HEK293 (cell line): ENCODE results near the gene ICAM5.

Experiments used
- EGR2 ChIP-seq: fragments of 450-650 bp; formaldehyde crosslinking; IDR thresholded peaks from 2 replicates; pipeline ENCODE4 v1.5.1; 2016; ENCODE audit warnings: low read depth, missing biosample characterization, missing genetic modification characterization
- SP2 ChIP-seq: fragments of 450-650 bp; formaldehyde crosslinking; IDR thresholded peaks from 2 replicates; pipeline ENCODE4 v1.5.1; 2016; ENCODE audit warnings: missing biosample characterization, missing genetic modification characterization
- YY2 ChIP-seq: fragments of 450-650 bp; formaldehyde crosslinking; IDR thresholded peaks from 2 replicates; pipeline ENCODE4 v1.5.1; 2016; ENCODE audit warnings: missing biosample characterization, missing genetic modification characterization
- ZBTB8A ChIP-seq: fragments of 450-650 bp; formaldehyde crosslinking; IDR thresholded peaks from 2 replicates; pipeline ENCODE4 v1.5.1; 2016; ENCODE audit warnings: missing biosample characterization, missing genetic modification characterization
- ZEB2 ChIP-seq: fragments of 450-650 bp; formaldehyde crosslinking; IDR thresholded peaks from 2 replicates; pipeline ENCODE4 v1.5.1; 2016; ENCODE audit warnings: missing biosample characterization, missing genetic modification characterization
- ZNF2 ChIP-seq: fragments of 450-650 bp; formaldehyde crosslinking; IDR thresholded peaks from 2 replicates; pipeline ENCODE4 v1.5.1; 2016; ENCODE audit warnings: missing biosample characterization, missing genetic modification characterization
- ZNF521 ChIP-seq: fragments of 450-650 bp; formaldehyde crosslinking; IDR thresholded peaks from 2 replicates; pipeline ENCODE4 v1.5.1; 2017; ENCODE audit warnings: missing biosample characterization, mild to moderate bottlenecking, missing genetic modification characterization
- ZNF768 ChIP-seq: fragments of 450-650 bp; formaldehyde crosslinking; IDR thresholded peaks from 2 replicates; pipeline ENCODE4 v1.5.1; 2018; ENCODE audit warnings: missing biosample characterization, mild to moderate bottlenecking, missing genetic modification characterization
- ZXDB ChIP-seq: fragments of 450-650 bp; formaldehyde crosslinking; IDR thresholded peaks from 2 replicates; pipeline ENCODE4 v1.5.1; 2016; ENCODE audit warnings: missing biosample characterization, missing genetic modification characterization
- TF ChIP-seq, protein P1 (sequence below): fragments of 450-650 bp; formaldehyde crosslinking; IDR thresholded peaks from 2 replicates; pipeline ENCODE4 v1.5.1; 2017; ENCODE audit warnings: missing biosample characterization, missing genetic modification characterization
- TF ChIP-seq, protein P2 (sequence below): fragments of 450-650 bp; formaldehyde crosslinking; IDR thresholded peaks from 2 replicates; pipeline ENCODE4 v1.5.1; 2016; ENCODE audit warnings: missing biosample characterization, missing genetic modification characterization
- TF ChIP-seq, protein P3 (sequence below): fragments of 450-650 bp; formaldehyde crosslinking; IDR thresholded peaks from 2 replicates; pipeline ENCODE4 v1.5.1; 2016; ENCODE audit warnings: missing biosample characterization, missing genetic modification characterization
- TF ChIP-seq, protein P4 (sequence below): fragments of 450-650 bp; formaldehyde crosslinking; IDR thresholded peaks from 2 replicates; pipeline ENCODE4 v1.5.1; 2016; ENCODE audit warnings: missing biosample characterization, missing genetic modification characterization
- TF ChIP-seq, protein P5 (sequence below): fragments of 450-650 bp; formaldehyde crosslinking; IDR thresholded peaks from 2 replicates; pipeline ENCODE4; 2016; ENCODE audit warnings: missing biosample characterization, missing genetic modification characterization
- TF ChIP-seq, protein P6 (sequence below): fragments of 450-650 bp; formaldehyde crosslinking; IDR thresholded peaks from 2 replicates; pipeline ENCODE4 v1.5.1; 2016; ENCODE audit warnings: missing biosample characterization, missing genetic modification characterization, borderline replicate concordance
- TF ChIP-seq, protein P7 (sequence below): fragments of 450-650 bp; formaldehyde crosslinking; IDR thresholded peaks from 2 replicates; pipeline ENCODE4 v1.5.1; 2016; ENCODE audit warnings: missing biosample characterization, missing genetic modification characterization
- TF ChIP-seq, protein P8 (sequence below): fragments of 450-650 bp; formaldehyde crosslinking; IDR thresholded peaks from 2 replicates; pipeline ENCODE4 v1.5.1; 2016; ENCODE audit warnings: missing biosample characterization, missing genetic modification characterization

The ICAM5 gene

DNA sequence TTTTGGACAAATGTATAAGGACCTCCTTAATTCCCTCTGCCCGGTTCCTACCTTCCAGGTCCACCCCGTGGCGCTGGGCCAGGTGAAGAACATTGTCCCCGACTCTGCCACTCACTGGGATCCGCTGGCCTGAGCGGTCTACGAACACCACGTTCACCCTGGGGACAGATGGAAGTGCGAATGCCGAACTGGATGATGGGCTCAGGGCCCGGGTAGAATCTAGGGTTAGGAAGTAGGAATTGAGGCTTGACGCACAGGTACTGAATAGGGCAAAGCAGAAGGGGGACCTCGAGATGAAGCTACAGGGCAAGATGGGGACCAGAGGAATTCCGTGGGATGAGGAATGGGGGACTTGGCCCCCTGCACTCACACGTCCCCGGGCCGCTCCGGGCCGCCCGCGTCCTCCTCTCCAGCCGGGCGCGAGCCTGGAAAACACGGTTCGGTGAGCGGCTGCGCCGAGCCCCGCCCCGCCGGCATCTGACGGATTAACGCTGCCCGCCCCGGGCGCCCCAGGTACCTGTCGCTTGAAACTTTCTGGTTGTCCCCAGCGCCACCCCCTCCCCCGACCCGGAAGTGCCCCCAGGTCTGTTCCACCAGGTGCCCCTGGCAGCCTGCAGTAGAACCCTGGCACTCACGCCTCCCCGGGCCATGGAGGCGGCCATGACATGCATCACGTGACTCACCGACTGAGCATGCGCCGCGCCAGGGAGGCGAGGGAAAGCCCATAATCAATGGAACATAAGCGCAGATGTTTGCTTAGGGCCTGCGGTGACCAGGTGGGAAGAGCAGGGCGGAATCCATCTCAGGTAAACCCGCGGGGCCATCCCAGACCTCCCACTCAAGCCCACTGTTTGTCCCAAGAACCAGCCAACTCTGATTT lies 25.8 kb downstream of the ICAM5 start, which contains the start of gene FDX2 (continued):
- TF ChIP-seq, protein P1, sequence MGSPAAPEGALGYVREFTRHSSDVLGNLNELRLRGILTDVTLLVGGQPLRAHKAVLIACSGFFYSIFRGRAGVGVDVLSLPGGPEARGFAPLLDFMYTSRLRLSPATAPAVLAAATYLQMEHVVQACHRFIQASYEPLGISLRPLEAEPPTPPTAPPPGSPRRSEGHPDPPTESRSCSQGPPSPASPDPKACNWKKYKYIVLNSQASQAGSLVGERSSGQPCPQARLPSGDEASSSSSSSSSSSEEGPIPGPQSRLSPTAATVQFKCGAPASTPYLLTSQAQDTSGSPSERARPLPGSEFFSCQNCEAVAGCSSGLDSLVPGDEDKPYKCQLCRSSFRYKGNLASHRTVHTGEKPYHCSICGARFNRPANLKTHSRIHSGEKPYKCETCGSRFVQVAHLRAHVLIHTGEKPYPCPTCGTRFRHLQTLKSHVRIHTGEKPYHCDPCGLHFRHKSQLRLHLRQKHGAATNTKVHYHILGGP (tag by site-specific recombination): no peak
- peak; percentile 71 for TF ChIP-seq ZEB2 (tag by site-specific recombination)
- TF ChIP-seq, protein P2, sequence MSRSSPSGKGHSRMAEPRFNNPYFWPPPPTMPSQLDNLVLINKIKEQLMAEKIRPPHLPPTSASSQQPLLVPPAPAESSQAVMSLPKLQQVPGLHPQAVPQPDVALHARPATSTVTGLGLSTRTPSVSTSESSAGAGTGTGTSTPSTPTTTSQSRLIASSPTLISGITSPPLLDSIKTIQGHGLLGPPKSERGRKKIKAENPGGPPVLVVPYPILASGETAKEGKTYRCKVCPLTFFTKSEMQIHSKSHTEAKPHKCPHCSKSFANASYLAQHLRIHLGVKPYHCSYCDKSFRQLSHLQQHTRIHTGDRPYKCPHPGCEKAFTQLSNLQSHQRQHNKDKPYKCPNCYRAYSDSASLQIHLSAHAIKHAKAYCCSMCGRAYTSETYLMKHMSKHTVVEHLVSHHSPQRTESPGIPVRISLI (tag by site-specific recombination): peak; percentile 66; the same call in 1 of the 2 replicates
- TF ChIP-seq, protein P3, sequence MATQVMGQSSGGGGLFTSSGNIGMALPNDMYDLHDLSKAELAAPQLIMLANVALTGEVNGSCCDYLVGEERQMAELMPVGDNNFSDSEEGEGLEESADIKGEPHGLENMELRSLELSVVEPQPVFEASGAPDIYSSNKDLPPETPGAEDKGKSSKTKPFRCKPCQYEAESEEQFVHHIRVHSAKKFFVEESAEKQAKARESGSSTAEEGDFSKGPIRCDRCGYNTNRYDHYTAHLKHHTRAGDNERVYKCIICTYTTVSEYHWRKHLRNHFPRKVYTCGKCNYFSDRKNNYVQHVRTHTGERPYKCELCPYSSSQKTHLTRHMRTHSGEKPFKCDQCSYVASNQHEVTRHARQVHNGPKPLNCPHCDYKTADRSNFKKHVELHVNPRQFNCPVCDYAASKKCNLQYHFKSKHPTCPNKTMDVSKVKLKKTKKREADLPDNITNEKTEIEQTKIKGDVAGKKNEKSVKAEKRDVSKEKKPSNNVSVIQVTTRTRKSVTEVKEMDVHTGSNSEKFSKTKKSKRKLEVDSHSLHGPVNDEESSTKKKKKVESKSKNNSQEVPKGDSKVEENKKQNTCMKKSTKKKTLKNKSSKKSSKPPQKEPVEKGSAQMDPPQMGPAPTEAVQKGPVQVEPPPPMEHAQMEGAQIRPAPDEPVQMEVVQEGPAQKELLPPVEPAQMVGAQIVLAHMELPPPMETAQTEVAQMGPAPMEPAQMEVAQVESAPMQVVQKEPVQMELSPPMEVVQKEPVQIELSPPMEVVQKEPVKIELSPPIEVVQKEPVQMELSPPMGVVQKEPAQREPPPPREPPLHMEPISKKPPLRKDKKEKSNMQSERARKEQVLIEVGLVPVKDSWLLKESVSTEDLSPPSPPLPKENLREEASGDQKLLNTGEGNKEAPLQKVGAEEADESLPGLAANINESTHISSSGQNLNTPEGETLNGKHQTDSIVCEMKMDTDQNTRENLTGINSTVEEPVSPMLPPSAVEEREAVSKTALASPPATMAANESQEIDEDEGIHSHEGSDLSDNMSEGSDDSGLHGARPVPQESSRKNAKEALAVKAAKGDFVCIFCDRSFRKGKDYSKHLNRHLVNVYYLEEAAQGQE: peak; percentile 29; the same call in 1 of the 2 replicates
- TF ChIP-seq, protein P4, sequence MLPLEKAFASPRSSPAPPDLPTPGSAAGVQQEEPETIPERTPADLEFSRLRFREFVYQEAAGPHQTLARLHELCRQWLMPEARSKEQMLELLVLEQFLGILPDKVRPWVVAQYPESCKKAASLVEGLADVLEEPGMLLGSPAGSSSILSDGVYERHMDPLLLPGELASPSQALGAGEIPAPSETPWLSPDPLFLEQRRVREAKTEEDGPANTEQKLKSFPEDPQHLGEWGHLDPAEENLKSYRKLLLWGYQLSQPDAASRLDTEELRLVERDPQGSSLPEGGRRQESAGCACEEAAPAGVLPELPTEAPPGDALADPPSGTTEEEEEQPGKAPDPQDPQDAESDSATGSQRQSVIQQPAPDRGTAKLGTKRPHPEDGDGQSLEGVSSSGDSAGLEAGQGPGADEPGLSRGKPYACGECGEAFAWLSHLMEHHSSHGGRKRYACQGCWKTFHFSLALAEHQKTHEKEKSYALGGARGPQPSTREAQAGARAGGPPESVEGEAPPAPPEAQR: no peak
- 0 out of 2 replicates have a peak, but pooled peaks have one; percentile 9 for TF ChIP-seq EGR2 (tag by site-specific recombination)
- peak; percentile 56 for TF ChIP-seq SP2 (tag by site-specific recombination)
- TF ChIP-seq ZBTB8A (tag by site-specific recombination): peak; percentile 36; the same call in 1 of the 2 replicates
- TF ChIP-seq ZNF521: no peak
- 0 out of 2 replicates have a peak, but pooled peaks have one; percentile 34 for TF ChIP-seq ZNF2 (tag by site-specific recombination)
- TF ChIP-seq YY2 (tag by site-specific recombination): peak; percentile 97
- TF ChIP-seq, protein P5, sequence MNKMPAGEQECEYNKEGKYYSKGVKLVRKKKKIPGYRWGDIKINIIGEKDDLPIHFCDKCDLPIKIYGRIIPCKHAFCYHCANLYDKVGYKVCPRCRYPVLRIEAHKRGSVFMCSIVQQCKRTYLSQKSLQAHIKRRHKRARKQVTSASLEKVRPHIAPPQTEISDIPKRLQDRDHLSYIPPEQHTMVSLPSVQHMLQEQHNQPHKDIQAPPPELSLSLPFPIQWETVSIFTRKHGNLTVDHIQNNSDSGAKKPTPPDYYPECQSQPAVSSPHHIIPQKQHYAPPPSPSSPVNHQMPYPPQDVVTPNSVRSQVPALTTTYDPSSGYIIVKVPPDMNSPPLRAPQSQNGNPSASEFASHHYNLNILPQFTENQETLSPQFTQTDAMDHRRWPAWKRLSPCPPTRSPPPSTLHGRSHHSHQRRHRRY (tag by site-specific recombination): no peak
- TF ChIP-seq, protein P6, sequence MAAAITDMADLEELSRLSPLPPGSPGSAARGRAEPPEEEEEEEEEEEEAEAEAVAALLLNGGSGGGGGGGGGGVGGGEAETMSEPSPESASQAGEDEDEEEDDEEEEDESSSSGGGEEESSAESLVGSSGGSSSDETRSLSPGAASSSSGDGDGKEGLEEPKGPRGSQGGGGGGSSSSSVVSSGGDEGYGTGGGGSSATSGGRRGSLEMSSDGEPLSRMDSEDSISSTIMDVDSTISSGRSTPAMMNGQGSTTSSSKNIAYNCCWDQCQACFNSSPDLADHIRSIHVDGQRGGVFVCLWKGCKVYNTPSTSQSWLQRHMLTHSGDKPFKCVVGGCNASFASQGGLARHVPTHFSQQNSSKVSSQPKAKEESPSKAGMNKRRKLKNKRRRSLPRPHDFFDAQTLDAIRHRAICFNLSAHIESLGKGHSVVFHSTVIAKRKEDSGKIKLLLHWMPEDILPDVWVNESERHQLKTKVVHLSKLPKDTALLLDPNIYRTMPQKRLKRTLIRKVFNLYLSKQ (tag by site-specific recombination): no peak
- TF ChIP-seq, protein P7, sequence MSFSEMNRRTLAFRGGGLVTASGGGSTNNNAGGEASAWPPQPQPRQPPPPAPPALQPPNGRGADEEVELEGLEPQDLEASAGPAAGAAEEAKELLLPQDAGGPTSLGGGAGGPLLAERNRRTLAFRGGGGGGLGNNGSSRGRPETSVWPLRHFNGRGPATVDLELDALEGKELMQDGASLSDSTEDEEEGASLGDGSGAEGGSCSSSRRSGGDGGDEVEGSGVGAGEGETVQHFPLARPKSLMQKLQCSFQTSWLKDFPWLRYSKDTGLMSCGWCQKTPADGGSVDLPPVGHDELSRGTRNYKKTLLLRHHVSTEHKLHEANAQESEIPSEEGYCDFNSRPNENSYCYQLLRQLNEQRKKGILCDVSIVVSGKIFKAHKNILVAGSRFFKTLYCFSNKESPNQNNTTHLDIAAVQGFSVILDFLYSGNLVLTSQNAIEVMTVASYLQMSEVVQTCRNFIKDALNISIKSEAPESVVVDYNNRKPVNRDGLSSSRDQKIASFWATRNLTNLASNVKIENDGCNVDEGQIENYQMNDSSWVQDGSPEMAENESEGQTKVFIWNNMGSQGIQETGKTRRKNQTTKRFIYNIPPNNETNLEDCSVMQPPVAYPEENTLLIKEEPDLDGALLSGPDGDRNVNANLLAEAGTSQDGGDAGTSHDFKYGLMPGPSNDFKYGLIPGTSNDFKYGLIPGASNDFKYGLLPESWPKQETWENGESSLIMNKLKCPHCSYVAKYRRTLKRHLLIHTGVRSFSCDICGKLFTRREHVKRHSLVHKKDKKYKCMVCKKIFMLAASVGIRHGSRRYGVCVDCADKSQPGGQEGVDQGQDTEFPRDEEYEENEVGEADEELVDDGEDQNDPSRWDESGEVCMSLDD: peak; percentile 38; the same call in 1 of the 2 replicates
- TF ChIP-seq, protein P8, sequence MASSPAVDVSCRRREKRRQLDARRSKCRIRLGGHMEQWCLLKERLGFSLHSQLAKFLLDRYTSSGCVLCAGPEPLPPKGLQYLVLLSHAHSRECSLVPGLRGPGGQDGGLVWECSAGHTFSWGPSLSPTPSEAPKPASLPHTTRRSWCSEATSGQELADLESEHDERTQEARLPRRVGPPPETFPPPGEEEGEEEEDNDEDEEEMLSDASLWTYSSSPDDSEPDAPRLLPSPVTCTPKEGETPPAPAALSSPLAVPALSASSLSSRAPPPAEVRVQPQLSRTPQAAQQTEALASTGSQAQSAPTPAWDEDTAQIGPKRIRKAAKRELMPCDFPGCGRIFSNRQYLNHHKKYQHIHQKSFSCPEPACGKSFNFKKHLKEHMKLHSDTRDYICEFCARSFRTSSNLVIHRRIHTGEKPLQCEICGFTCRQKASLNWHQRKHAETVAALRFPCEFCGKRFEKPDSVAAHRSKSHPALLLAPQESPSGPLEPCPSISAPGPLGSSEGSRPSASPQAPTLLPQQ (tag by site-specific recombination): peak; percentile 46; the same call in 1 of the 2 replicates
- TF ChIP-seq ZXDB: peak; percentile 92
- TF ChIP-seq ZNF768 (tag by site-specific recombination): no peak
